ENCODE measurements around the gene TSPAN4. TPM values are rescaled to one million over a fixed set of nuclear protein-coding genes. Genes with fewer than 3 reads are reported as not detected.
A peak's percentile ranks its signal among the peaks of the same experiment; 100 is the strongest.

The TSPAN4 gene
- total and polyA plus RNA-seq, 9 of the 15 experiments (the other 6 are each of a cell fraction or from before 2014, with no cell fraction given): 0.07 to 31.0 (median 15.7) TPM

DNA sequence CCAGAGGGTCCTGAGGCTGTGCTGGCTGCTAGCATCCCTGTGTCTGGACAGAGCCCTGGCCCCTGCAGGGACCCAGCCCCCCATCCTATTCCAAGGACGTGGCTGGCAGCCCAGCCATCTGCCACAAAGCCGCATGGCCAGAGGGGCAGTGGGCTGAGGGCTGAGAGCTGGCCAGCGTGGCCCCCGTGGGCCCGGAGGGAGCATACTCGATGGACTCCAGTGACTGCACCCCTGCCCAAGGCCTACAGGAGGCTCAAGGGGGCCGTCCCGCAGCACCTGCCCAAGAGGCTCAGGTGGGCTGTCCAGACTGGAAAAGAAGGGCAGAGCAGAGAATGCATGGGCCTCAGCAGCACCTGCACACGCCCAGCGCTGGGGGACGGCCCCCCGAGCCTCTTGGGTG lies 13.1 kb downstream of the TSPAN4 start:
- peaks cover 6 to 88% of the 10 kb centered on the region in 2 experiments; a peak in 3 of 5 replicates for H3K4me1 ChIP-seq (replicated peaks in 1 of 2; ENCODE audit: control insufficient read depth in 2 of 2, insufficient read depth in 2 of 2, low read length in 2 of 2)
- H3K27me3 ChIP-seq (ENCODE audit: control insufficient read depth in 2 of 2, insufficient read depth in 2 of 2, low read length in 2 of 2): no peaks in the 10 kb centered on the region
- no peak overlapping the region for H3K27ac ChIP-seq (ENCODE audit: extremely low read depth, low read depth, low read length)
- ATAC-seq (no peak), FAIRE-seq (no peak), DNase-seq (ENCODE audit: extremely low read depth in 1 of 4, low spot score in 3 of 4) (no peak)
- intact Hi-C loops (cut with micrococcal nuclease): no loop called here
- no peak overlapping the region for H3K4me3 ChIP-seq
- H3K9ac ChIP-seq (ENCODE audit: insufficient read depth in 1 of 2, low read depth in 2 of 2, low read length in 2 of 2): no peak overlapping the region
- H3K36me3 ChIP-seq (ENCODE audit: control insufficient read depth, insufficient read depth, low read length): no peaks in the 10 kb centered on the region
- no peak overlapping the region for H3K4me2 ChIP-seq (ENCODE audit: insufficient read depth, low read length)
- no TSS peak for BruUV-seq (replicated peaks)
- H3K9me3 ChIP-seq (replicated peaks; ENCODE audit: control insufficient read depth, insufficient read depth, low read depth, low read length): no peaks in the 10 kb centered on the region
- no peaks in the 10 kb centered on the region for H3K9me1 ChIP-seq (ENCODE audit: control insufficient read depth, insufficient read depth, low read length)
- CTCF ChIA-PET (ENCODE audit: low intra/inter-chr PET ratio): no interaction called here
- TF ChIP-seq POLR2G (IDR thresholded peaks at IDR 0.05; ENCODE audit: low read depth, low read length) (0 out of 2 replicates have a peak, but pooled peaks have one; percentile 38), ZNF134 (CRISPR knock-in tag; conservative IDR thresholded peaks at IDR 0.05) (no peak)
- no peaks in the 10 kb centered on the region for H3K79me2 ChIP-seq (ENCODE audit: control insufficient read depth, insufficient read depth, low read length)
- H4K20me1 ChIP-seq (replicated peaks; ENCODE audit: control insufficient read depth, insufficient read depth, low read length): peaks cover 8% of the 10 kb centered on the region
- in situ Hi-C loops (cut with MboI): no loop called here
- no peak overlapping the region for H2AFZ ChIP-seq (ENCODE audit: low read depth, low read length)
- WGBS (ENCODE audit: insufficient coverage, low coverage, missing lambda C conversion rate): 62% methylated on average over 7 of the region's 12 CpGs
- POLR2A ChIA-PET: interaction anchor here (0.6 to 2.0 kb wide), 4 partner anchors 11 to 195 kb away, joined by 3 to 9 read pairs (median 4); partner anchors contain the start of genes POLR2L and TSPAN4

DNA sequence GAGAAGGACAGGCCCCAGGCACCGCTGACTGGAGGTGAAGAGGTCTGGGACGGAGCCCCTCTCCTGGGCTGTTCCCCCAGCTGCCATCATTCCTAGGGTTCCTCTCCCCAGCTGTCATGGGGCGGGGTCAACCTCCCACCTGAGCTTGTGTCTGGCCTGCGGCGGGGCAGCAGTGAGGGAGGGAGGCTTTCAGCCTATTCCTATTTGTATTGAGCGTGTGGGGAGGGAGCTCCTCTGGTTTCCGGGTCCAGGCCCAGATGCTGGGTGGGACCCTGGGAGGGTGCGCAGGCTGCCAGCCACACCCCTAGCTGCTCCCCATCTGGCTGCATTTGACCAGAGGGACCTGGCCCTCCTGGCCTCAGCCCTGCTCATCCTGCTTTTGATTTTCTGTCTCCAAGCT lies 13.7 kb downstream of the TSPAN4 start:
- WGBS (ENCODE audit: insufficient coverage, low coverage, missing lambda C conversion rate): 40% methylated on average over 7 of the region's 8 CpGs
- CTCF ChIA-PET (ENCODE audit: low intra/inter-chr PET ratio): no interaction called here

More for the DNA sequence above, 13.7 kb downstream of the TSPAN4 start:
- Histone ChIP-seq H3K9me1 (ENCODE audit: control insufficient read depth, insufficient read depth, low read length) (no peaks in the 10 kb centered on the region), H3K4me1 (replicated peaks in 1 of 2; ENCODE audit: control insufficient read depth in 2 of 2, insufficient read depth in 2 of 2, low read length in 2 of 2) (peaks cover 6 to 88% of the 10 kb centered on the region in 2 experiments; a peak in 3 of 5 replicates), H2AFZ (ENCODE audit: low read depth, low read length) (no peak overlapping the region), H3K36me3 (ENCODE audit: control insufficient read depth, insufficient read depth, low read length) (no peaks in the 10 kb centered on the region), H3K27ac (ENCODE audit: extremely low read depth, low read depth, low read length) (no peak overlapping the region), H3K4me3 (no peak overlapping the region), H3K9me3 (replicated peaks; ENCODE audit: control insufficient read depth, insufficient read depth, low read depth, low read length) (no peaks in the 10 kb centered on the region), H3K27me3 (ENCODE audit: control insufficient read depth in 2 of 2, insufficient read depth in 2 of 2, low read length in 2 of 2) (no peaks in the 10 kb centered on the region), H3K9ac (ENCODE audit: insufficient read depth in 1 of 2, low read depth in 2 of 2, low read length in 2 of 2) (no peak overlapping the region; a peak in 1 of 4 replicates), H4K20me1 (replicated peaks; ENCODE audit: control insufficient read depth, insufficient read depth, low read length) (peaks cover 8% of the 10 kb centered on the region), H3K4me2 (ENCODE audit: insufficient read depth, low read length) (no peak overlapping the region), H3K79me2 (ENCODE audit: control insufficient read depth, insufficient read depth, low read length) (no peaks in the 10 kb centered on the region)
- POLR2A ChIA-PET: interaction anchor here (0.6 to 2.0 kb wide), 6 partner anchors 12 to 709 kb away, joined by 3 to 9 read pairs (median 3); partner anchors contain the start of genes POLR2L and TSPAN4
- ATAC-seq (no peak; the same call in 1 of the 3 replicates), FAIRE-seq (no peak), DNase-seq (ENCODE audit: extremely low read depth in 1 of 4, low spot score in 3 of 4) (peak in 1 of 4 experiments; percentile 31)
- in situ Hi-C loops (cut with MboI) (no loop called here), intact Hi-C loops (cut with micrococcal nuclease) (no loop called here)
- no TSS peak for BruUV-seq (replicated peaks)
- TF ChIP-seq, protein P1, sequence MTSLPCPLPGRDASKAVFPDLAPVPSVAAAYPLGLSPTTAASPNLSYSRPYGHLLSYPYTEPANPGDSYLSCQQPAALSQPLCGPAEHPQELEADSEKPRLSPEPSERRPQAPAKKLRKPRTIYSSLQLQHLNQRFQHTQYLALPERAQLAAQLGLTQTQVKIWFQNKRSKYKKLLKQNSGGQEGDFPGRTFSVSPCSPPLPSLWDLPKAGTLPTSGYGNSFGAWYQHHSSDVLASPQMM (CRISPR knock-in tag; IDR thresholded peaks at IDR 0.05): no peak
- TF ChIP-seq NRF1 (conservative IDR thresholded peaks at IDR 0.05 in 1 of 2, IDR thresholded peaks at IDR 0.05 in 1 of 2): peak; percentile 13 to 23; a peak in 1 of 4 replicates

Measured in K562 (cell line).